ENCODE data around the gene TRMT11. TPM values are rescaled to one million over a fixed set of nuclear protein-coding genes. Genes with fewer than 3 reads are reported as not detected.

The TRMT11 gene
- total RNA-seq, 1 donor: 35.2 TPM

GRCh38 chr6:126086560-126086959, 100.2 kb downstream of the TRMT11 start:
- no peak overlapping the region for H3K4me3 ChIP-seq (ENCODE audit: low read length)
- H3K27me3 ChIP-seq (ENCODE audit: insufficient read depth, low read length): no peaks in the 10 kb centered on the region
- H3K9me3 ChIP-seq (ENCODE audit: low read depth, low read length): no peaks in the 10 kb centered on the region
- H3K4me1 ChIP-seq (ENCODE audit: insufficient read depth, low read length): no peaks in the 10 kb centered on the region

Other genes starting within 250 kb of the TRMT11 start
- gene HEY2, start 236.9 kb upstream of the TRMT11 start, total RNA-seq: 0.10 TPM
- 14.8 TPM for gene NCOA7, start 195.6 kb upstream of the TRMT11 start, total RNA-seq
- gene HINT3, start 29.8 kb upstream of the TRMT11 start, total RNA-seq: 22.5 TPM

Measured in mononuclear cell (primary cell).